ENCODE data around the gene HILPDA.

DNA sequence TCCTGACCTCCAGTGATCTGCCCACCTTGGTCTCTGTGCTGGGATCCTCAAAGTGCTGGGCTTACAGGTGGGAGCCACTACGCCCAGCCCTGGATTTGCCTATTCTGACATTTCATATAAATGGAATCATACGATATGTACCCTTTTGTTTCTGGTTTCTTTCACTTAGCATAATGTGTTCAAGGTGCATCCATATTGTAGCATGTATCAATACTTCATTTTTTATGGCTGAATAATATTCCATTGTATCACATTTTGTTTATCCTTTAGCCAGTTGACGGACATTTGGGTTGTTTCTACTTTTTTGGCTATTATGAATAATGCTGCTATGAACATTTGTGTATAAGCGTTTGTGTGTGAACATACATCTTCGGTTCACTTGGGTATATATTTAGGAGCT is 4.8 kb upstream of the HILPDA start:
- TF ChIP-seq, protein P1, sequence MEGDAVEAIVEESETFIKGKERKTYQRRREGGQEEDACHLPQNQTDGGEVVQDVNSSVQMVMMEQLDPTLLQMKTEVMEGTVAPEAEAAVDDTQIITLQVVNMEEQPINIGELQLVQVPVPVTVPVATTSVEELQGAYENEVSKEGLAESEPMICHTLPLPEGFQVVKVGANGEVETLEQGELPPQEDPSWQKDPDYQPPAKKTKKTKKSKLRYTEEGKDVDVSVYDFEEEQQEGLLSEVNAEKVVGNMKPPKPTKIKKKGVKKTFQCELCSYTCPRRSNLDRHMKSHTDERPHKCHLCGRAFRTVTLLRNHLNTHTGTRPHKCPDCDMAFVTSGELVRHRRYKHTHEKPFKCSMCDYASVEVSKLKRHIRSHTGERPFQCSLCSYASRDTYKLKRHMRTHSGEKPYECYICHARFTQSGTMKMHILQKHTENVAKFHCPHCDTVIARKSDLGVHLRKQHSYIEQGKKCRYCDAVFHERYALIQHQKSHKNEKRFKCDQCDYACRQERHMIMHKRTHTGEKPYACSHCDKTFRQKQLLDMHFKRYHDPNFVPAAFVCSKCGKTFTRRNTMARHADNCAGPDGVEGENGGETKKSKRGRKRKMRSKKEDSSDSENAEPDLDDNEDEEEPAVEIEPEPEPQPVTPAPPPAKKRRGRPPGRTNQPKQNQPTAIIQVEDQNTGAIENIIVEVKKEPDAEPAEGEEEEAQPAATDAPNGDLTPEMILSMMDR (IDR thresholded peaks at IDR 0.05; ENCODE audit: low read length): no peak
- no peak for TF ChIP-seq EZH2 (optimal IDR thresholded peaks at IDR 0.05; ENCODE audit: low read depth, low read length)

Data from MM.1S (cell line).